GM12878 (cell line): ENCODE data around the gene SPOCK1. TPM values are rescaled to one million over a fixed set of nuclear protein-coding genes. Genes with fewer than 3 reads are reported as not detected.

Experiments
- ATAC-seq: fragments of 200-7000 bp; cut with Tn5 transposase; 3 replicates; pipeline ENCODE4 v1.9.1; 2020; ENCODE audit warnings: mild to moderate bottlenecking, moderate library complexity
- BruUV-seq: library from RNA; stranded (reverse); fragments of 400-500 nt; replicated peaks from 2 replicates; lab custom pipeline; 2021; lab: Mats Ljungman, UMichigan
- CTCF ChIA-PET: fragments of 300-600 bp; sonication (Branson Sonifier 250); formaldehyde crosslinking; extraction: SDS; loops from one replicate; lab custom pipeline; 2021; ENCODE audit warnings: inconsistent platforms; lab: Yijun Ruan, JAX
- POLR2A ChIA-PET: fragments of 350-600 bp; formaldehyde crosslinking; extraction: SDS; loops from one replicate; lab custom pipeline; 2021; ENCODE audit warnings: inconsistent platforms; lab: Charles Lee
- RAD21 ChIA-PET: fragments of 300-600 bp; sonication (Branson Sonifier 250); formaldehyde crosslinking; loops from one replicate; lab custom pipeline; 2023; ENCODE audit warnings: antibody characterized with exemption; ENCODE audit not compliant: unreplicated experiment; lab: Charles Lee
- SMC1A ChIA-PET: fragments of 300-600 bp; sonication (Branson Sonifier 250); formaldehyde crosslinking; loops from one replicate; lab custom pipeline; 2023; ENCODE audit not compliant: unreplicated experiment, uncharacterized antibody; lab: Charles Lee
- DNase-seq: peaks from one replicate; pipeline ENCODE4 v3.0.0-alpha.2; 2011; ENCODE audit warnings: low read depth, low spot score
- FAIRE-seq: peaks from 3 replicates; lab custom pipeline; 2011; peaks lifted over from hg19 to GRCh38; lab: Jason Lieb, UNC
- H2AFZ ChIP-seq: 2 replicates; pipeline ENCODE4 v1.6.0; 2011; ENCODE audit warnings: low read depth, low read length, control low read depth; ENCODE audit not compliant: control insufficient read depth
- H3K27ac ChIP-seq: 2 replicates; pipeline ENCODE4 v1.5.1; 2011; ENCODE audit warnings: control low read depth; ENCODE audit not compliant: control insufficient read depth, insufficient read depth
- H3K27me3 ChIP-seq, 2 experiments: replicated peaks in 1 of 2; 2 replicates each; pipeline versions ENCODE4 v1.6.0 to v1.6.1; 2011; ENCODE audit warnings: low read length in 1 of 2; ENCODE audit not compliant: control insufficient read depth in 2 of 2, insufficient read depth in 2 of 2
- H3K36me3 ChIP-seq, 2 experiments: 2 replicates each; pipeline ENCODE4 v1.5.1; 2011; ENCODE audit warnings: low read length in 1 of 2; ENCODE audit not compliant: control insufficient read depth in 2 of 2, insufficient read depth in 2 of 2
- H3K4me1 ChIP-seq: 2 replicates; pipeline ENCODE4 v1.6.1; 2011; ENCODE audit warnings: mild to moderate bottlenecking, low read length, moderate library complexity, mixed read lengths; ENCODE audit not compliant: control insufficient read depth, insufficient read depth
- H3K4me2 ChIP-seq: 2 replicates; pipeline ENCODE4 v1.6.0; 2011; ENCODE audit warnings: control low read depth; ENCODE audit not compliant: control insufficient read depth, insufficient read depth
- H3K4me3 ChIP-seq: fragments of 200-600 bp; sonication (generic); 2 replicates; pipeline ENCODE4 v1.5.1; 2016
- H3K79me2 ChIP-seq: 2 replicates; pipeline ENCODE4 v1.6.0; 2011; ENCODE audit warnings: low read length; ENCODE audit not compliant: control insufficient read depth, insufficient read depth
- H3K9ac ChIP-seq: 2 replicates; pipeline ENCODE4 v1.8.0; 2011; ENCODE audit warnings: low read length, control low read depth, mixed read lengths; ENCODE audit not compliant: control insufficient read depth, insufficient read depth
- H3K9me3 ChIP-seq: replicated peaks from 3 replicates; pipeline ENCODE4 v1.5.1; 2011; ENCODE audit warnings: mild to moderate bottlenecking, low read length; ENCODE audit not compliant: control insufficient read depth, insufficient read depth
- H4K20me1 ChIP-seq: 2 replicates; pipeline ENCODE4 v1.6.0; 2011; ENCODE audit not compliant: control insufficient read depth, insufficient read depth
- BCL11A ChIP-seq: IDR thresholded peaks from 2 replicates; pipeline ENCODE4 v1.6.1; 2011; ENCODE audit warnings: low read depth, low read length
- CHD4 ChIP-seq: fragments of 200-600 bp; sonication (generic); IDR thresholded peaks from 2 replicates; pipeline ENCODE4 v1.6.1; 2016; ENCODE audit warnings: mild to moderate bottlenecking
- ESRRA ChIP-seq: IDR thresholded peaks from 2 replicates; pipeline ENCODE4 v1.6.1; 2012; ENCODE audit warnings: mild to moderate bottlenecking, low read length, improper control_type of control experiment
- IKZF1 ChIP-seq: fragments of 450-650 bp; conservative IDR thresholded peaks from 2 replicates; pipeline ENCODE4 v1.6.1; 2017; ENCODE audit warnings: antibody characterized with exemption, mild to moderate bottlenecking
- MEF2A ChIP-seq: IDR thresholded peaks from 2 replicates; pipeline ENCODE4 v1.6.1; 2011; ENCODE audit warnings: low read depth, mild to moderate bottlenecking, low read length, moderate library complexity; ENCODE audit not compliant: insufficient read depth
- RB1 ChIP-seq: fragments of 450-650 bp; formaldehyde crosslinking; IDR thresholded peaks from 2 replicates; pipeline ENCODE4 v1.6.1; 2017; ENCODE audit warnings: mild to moderate bottlenecking, borderline replicate concordance
- SMAD5 ChIP-seq: IDR thresholded peaks from 2 replicates; pipeline ENCODE4 v1.6.1; 2016; ENCODE audit warnings: antibody characterized with exemption, low read depth
- SREBF2 ChIP-seq: IDR thresholded peaks from 2 replicates; pipeline ENCODE4 v1.6.1; 2012; ENCODE audit warnings: mild to moderate bottlenecking, low read length
- ZNF274 ChIP-seq: IDR thresholded peaks from one replicate; pipeline ENCODE4 v1.8.0; 2011; ENCODE audit not compliant: insufficient read length, insufficient read depth
- ZSCAN29 ChIP-seq: fragments of 450-650 bp; IDR thresholded peaks from 2 replicates; pipeline ENCODE4 v1.6.1; 2017; ENCODE audit warnings: mild to moderate bottlenecking, moderate library complexity
- WGBS: methylation state at CpG from one replicate; pipeline ENCODE4 v1.1.6; 2016; ENCODE audit warnings: low lambda C conversion rate; ENCODE audit not compliant: insufficient replicate concordance, insufficient coverage; ENCODE audit errors: missing lambda C conversion rate; 5-methylcytosine and 5-hydroxymethylcytosine counted together
- in situ Hi-C: fragments of 300-500 bp; cut with MboI; formaldehyde crosslinking; loops from 9 replicates; pipeline ENCODE4 v1.14.3; 2018; ENCODE audit warnings: mixed read lengths
- intact Hi-C: fragments of 100-400 bp; cut with micrococcal nuclease; formaldehyde crosslinking; loops from one replicate; pipeline ENCODE4 v1.14.2; 2022; ENCODE audit not compliant: unreplicated experiment
- polyA plus RNA-seq, 11 experiments: library from polyadenylated mRNA; depleted of rRNA in 4 of 11; unstranded in 6 of 11; stranded (reverse) in 5 of 11; fragments of >200 nt; fragmentation: Nextera tagmentation in 4 of 11; fragmentation: Illumina TruSeq in 1 of 11; extraction: Ambion mirVana in 4 of 11; extraction: Trizol in 1 of 11; gene quantifications; 1 replicate in 1 of 11; 2 replicates in 10 of 11; pipeline versions ENCODE4 v1.2.1 to v1.2.3, GENCODE V29; 2011 to 2016; ENCODE audit warnings: inconsistent platforms in 2 of 11, missing spikeins in 2 of 11, low read depth in 1 of 11
- total RNA-seq, 4 experiments: library from RNA; depleted of rRNA in 3 of 4; stranded (reverse); fragments of >200 nt in 3 of 4; fragmentation: Illumina TruSeq in 1 of 4; extraction: Trizol in 1 of 4; gene quantifications; 2 replicates each; pipeline versions ENCODE4 v1.2.1 to v1.2.3, GENCODE V29; 2013 to 2021
- TF ChIP-seq, protein P1 (sequence below): IDR thresholded peaks from 2 replicates; pipeline ENCODE4 v1.6.1; 2012; ENCODE audit warnings: low read depth, low read length, improper control_type of control experiment
- TF ChIP-seq, protein P2 (sequence below): fragments of 450-650 bp; IDR thresholded peaks from 2 replicates; pipeline ENCODE4 v1.6.1; 2017; ENCODE audit warnings: mild to moderate bottlenecking
- TF ChIP-seq, protein P3 (sequence below): fragments of 450-650 bp; formaldehyde crosslinking; IDR thresholded peaks from 2 replicates; pipeline ENCODE4 v1.4.0; 2020; ENCODE audit warnings: mild to moderate bottlenecking, moderate library complexity

The SPOCK1 gene
- total and polyA plus RNA-seq, 10 of the 15 experiments (the other 5 are each of a cell fraction or from before 2014, with no cell fraction given) = 0.06 to 0.68 (median 0.25) TPM; not detected in 3

DNA sequence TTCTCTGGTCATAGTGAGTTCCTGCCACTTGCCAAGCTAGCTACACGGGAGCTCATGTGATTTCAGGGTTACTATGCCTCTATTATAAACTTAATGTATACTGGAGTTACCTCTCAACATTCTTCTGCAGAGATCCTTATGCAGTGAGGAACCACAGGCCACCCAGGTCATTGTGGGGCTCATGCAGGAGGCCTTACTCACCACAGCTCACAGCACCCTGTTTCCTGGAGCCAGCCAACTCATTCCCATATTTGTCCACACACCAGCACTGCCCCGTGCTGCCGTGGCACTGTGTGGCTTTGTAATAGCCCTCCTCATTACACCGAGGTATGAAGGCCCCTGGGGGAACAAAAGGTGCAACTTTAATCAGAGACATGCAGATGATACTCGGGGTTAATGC is 520.0 kb downstream of the SPOCK1 start:
- TF ChIP-seq MEF2A (no peak), SREBF2 (no peak)
- TF ChIP-seq, protein P1, sequence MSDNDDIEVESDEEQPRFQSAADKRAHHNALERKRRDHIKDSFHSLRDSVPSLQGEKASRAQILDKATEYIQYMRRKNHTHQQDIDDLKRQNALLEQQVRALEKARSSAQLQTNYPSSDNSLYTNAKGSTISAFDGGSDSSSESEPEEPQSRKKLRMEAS = no peak
- FAIRE-seq = no peak
- CTCF ChIA-PET = no interaction called here

DNA sequence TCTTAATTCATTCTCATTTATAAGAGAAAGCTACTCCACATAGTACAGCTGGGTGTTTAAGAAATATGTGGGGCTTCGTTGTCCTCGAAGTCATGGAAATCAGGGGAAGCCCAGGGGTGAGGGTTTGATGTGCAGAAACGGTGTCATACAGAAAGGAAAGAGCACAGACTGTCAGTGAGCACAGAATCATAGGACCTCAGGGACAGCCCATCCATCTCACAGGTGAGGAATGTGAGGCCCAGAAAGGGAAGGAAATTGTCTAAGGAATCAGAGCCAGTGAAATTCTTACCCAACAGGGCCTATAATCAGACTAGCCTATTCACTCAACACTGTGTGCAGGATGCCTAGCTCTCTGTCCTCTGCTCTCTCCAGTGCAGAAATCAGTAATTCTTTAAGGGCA is 535.6 kb downstream of the SPOCK1 start:
- Histone ChIP-seq H3K79me2 (no peaks in the 10 kb centered on the region), H2AFZ (no peak overlapping the region), H3K36me3 (no peaks in the 10 kb centered on the region), H3K4me3 (no peak overlapping the region), H4K20me1 (no peaks in the 10 kb centered on the region), H3K9ac (no peak overlapping the region), H3K27ac (no peak overlapping the region), H3K4me2 (no peak overlapping the region), H3K9me3 (no peaks in the 10 kb centered on the region), H3K4me1 (no peaks in the 10 kb centered on the region), H3K27me3 (no peaks in the 10 kb centered on the region)
- SMC1A ChIA-PET = no interaction called here
- 14% methylated on average over 3 of the region's 3 CpGs for WGBS
- DNase-seq (no peak), FAIRE-seq (no peak), ATAC-seq (no peak)
- POLR2A ChIA-PET = no interaction called here
- in situ Hi-C loops = no loop called here
- RAD21 ChIA-PET = no interaction called here
- BruUV-seq = no TSS peak
- intact Hi-C loops = no loop called here
- CTCF ChIA-PET = no interaction called here
- TF ChIP-seq CHD4 = no peak
- TF ChIP-seq, protein P2, sequence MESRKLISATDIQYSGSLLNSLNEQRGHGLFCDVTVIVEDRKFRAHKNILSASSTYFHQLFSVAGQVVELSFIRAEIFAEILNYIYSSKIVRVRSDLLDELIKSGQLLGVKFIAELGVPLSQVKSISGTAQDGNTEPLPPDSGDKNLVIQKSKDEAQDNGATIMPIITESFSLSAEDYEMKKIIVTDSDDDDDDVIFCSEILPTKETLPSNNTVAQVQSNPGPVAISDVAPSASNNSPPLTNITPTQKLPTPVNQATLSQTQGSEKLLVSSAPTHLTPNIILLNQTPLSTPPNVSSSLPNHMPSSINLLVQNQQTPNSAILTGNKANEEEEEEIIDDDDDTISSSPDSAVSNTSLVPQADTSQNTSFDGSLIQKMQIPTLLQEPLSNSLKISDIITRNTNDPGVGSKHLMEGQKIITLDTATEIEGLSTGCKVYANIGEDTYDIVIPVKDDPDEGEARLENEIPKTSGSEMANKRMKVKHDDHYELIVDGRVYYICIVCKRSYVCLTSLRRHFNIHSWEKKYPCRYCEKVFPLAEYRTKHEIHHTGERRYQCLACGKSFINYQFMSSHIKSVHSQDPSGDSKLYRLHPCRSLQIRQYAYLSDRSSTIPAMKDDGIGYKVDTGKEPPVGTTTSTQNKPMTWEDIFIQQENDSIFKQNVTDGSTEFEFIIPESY = no peak
- no peak for TF ChIP-seq ZSCAN29
- TF ChIP-seq, protein P3, sequence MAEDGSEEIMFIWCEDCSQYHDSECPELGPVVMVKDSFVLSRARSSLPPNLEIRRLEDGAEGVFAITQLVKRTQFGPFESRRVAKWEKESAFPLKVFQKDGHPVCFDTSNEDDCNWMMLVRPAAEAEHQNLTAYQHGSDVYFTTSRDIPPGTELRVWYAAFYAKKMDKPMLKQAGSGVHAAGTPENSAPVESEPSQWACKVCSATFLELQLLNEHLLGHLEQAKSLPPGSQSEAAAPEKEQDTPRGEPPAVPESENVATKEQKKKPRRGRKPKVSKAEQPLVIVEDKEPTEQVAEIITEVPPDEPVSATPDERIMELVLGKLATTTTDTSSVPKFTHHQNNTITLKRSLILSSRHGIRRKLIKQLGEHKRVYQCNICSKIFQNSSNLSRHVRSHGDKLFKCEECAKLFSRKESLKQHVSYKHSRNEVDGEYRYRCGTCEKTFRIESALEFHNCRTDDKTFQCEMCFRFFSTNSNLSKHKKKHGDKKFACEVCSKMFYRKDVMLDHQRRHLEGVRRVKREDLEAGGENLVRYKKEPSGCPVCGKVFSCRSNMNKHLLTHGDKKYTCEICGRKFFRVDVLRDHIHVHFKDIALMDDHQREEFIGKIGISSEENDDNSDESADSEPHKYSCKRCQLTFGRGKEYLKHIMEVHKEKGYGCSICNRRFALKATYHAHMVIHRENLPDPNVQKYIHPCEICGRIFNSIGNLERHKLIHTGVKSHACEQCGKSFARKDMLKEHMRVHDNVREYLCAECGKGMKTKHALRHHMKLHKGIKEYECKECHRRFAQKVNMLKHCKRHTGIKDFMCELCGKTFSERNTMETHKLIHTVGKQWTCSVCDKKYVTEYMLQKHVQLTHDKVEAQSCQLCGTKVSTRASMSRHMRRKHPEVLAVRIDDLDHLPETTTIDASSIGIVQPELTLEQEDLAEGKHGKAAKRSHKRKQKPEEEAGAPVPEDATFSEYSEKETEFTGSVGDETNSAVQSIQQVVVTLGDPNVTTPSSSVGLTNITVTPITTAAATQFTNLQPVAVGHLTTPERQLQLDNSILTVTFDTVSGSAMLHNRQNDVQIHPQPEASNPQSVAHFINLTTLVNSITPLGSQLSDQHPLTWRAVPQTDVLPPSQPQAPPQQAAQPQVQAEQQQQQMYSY (CRISPR knock-in tag) = no peak
- no peak for TF ChIP-seq ESRRA
- TF ChIP-seq RB1 = no peak
- TF ChIP-seq BCL11A = no peak
- no peak for TF ChIP-seq ZNF274
- no peak for TF ChIP-seq IKZF1
- TF ChIP-seq SMAD5 = no peak

More for the DNA sequence above, 520.0 kb downstream of the SPOCK1 start:
- WGBS = 14% methylated on average over 5 of the region's 5 CpGs
- Histone ChIP-seq H3K4me2 (no peak overlapping the region), H3K27me3 (no peaks in the 10 kb centered on the region; a peak in 1 of 4 replicates), H3K79me2 (no peaks in the 10 kb centered on the region), H2AFZ (no peak overlapping the region), H4K20me1 (no peaks in the 10 kb centered on the region), H3K4me3 (no peak overlapping the region), H3K9me3 (no peaks in the 10 kb centered on the region), H3K4me1 (no peaks in the 10 kb centered on the region), H3K36me3 (no peaks in the 10 kb centered on the region), H3K9ac (no peak overlapping the region), H3K27ac (no peak overlapping the region)
- ChIA-PET POLR2A (no interaction called here), SMC1A (no interaction called here), RAD21 (no interaction called here)
- in situ Hi-C loops (no loop called here), intact Hi-C loops (no loop called here)
- ATAC-seq = no peak
- no TSS peak for BruUV-seq
- no peak for DNase-seq
